Astrocyte (in vitro differentiated cells and primary cell): ENCODE measurements around the gene SFSWAP. TPM values are rescaled to one million over a fixed set of nuclear protein-coding genes. Genes with fewer than 3 reads are reported as not detected.

Experiments
- DNase-seq: peaks from one replicate; pipeline ENCODE4 v3.0.0-alpha.2; 2010; ENCODE audit warnings: low read depth
- FAIRE-seq: peaks from 2 replicates; lab custom pipeline; 2011; peaks lifted over from hg19 to GRCh38; lab: Jason Lieb, UNC
- H2AFZ ChIP-seq: 2 replicates; pipeline ENCODE4 v1.6.0; 2012; ENCODE audit warnings: low read depth, low read length, inconsistent platforms
- H3K27ac ChIP-seq: 2 replicates; pipeline ENCODE4 v1.5.1; 2011; ENCODE audit warnings: low read depth, low read length, inconsistent platforms
- H3K27me3 ChIP-seq: 2 replicates; pipeline ENCODE4 v1.6.0; 2011; ENCODE audit warnings: low read length, inconsistent platforms; ENCODE audit not compliant: insufficient read depth
- H3K36me3 ChIP-seq: 2 replicates; pipeline ENCODE4 v1.5.1; 2011; ENCODE audit warnings: low read length, inconsistent platforms; ENCODE audit not compliant: insufficient read depth
- H3K4me1 ChIP-seq: 2 replicates; pipeline ENCODE4 v1.5.1; 2011; ENCODE audit warnings: low read length, inconsistent platforms; ENCODE audit not compliant: insufficient read depth
- H3K4me2 ChIP-seq: 2 replicates; pipeline ENCODE4 v1.6.0; 2012; ENCODE audit warnings: low read length, inconsistent platforms
- H3K4me3 ChIP-seq: 2 replicates; pipeline ENCODE4 v1.5.1; 2011; ENCODE audit warnings: low read depth, mild to moderate bottlenecking, low read length, inconsistent platforms; ENCODE audit not compliant: insufficient read depth
- H3K79me2 ChIP-seq: 2 replicates; pipeline ENCODE4 v1.6.0; 2012; ENCODE audit warnings: mild to moderate bottlenecking, low read length, inconsistent platforms; ENCODE audit not compliant: insufficient read depth
- H3K9ac ChIP-seq: 2 replicates; pipeline ENCODE4 v1.6.0; 2012; ENCODE audit warnings: mild to moderate bottlenecking, low read length, inconsistent platforms
- H3K9me3 ChIP-seq: 2 replicates; pipeline ENCODE4 v1.5.1; 2012; ENCODE audit warnings: low read depth, mild to moderate bottlenecking, low read length, inconsistent platforms; ENCODE audit not compliant: insufficient read depth
- H4K20me1 ChIP-seq: 2 replicates; pipeline ENCODE4 v1.6.0; 2012; ENCODE audit warnings: low read length, inconsistent platforms; ENCODE audit not compliant: insufficient read depth
- H3K27ac Mint-ChIP-seq: one replicate; pipeline ENCODE4 v1.8.0; 2021; ENCODE audit warnings: mild to moderate bottlenecking, mixed read lengths; ENCODE audit not compliant: unreplicated experiment
- H3K27me3 Mint-ChIP-seq: one replicate; pipeline ENCODE4 v1.8.0; 2021; ENCODE audit warnings: low read depth, mixed read lengths; ENCODE audit not compliant: unreplicated experiment
- H3K36me3 Mint-ChIP-seq: one replicate; pipeline ENCODE4 v1.8.0; 2021; ENCODE audit warnings: low read depth, mixed read lengths; ENCODE audit not compliant: unreplicated experiment
- H3K4me1 Mint-ChIP-seq: one replicate; pipeline ENCODE4 v1.8.0; 2021; ENCODE audit warnings: low read depth, mixed read lengths; ENCODE audit not compliant: unreplicated experiment
- H3K4me3 Mint-ChIP-seq: one replicate; pipeline ENCODE4 v1.8.0; 2021; ENCODE audit warnings: mild to moderate bottlenecking, moderate library complexity, mixed read lengths; ENCODE audit not compliant: unreplicated experiment
- H3K9me3 Mint-ChIP-seq: one replicate; pipeline ENCODE4 v1.8.0; 2021; ENCODE audit warnings: mild to moderate bottlenecking, mixed read lengths; ENCODE audit not compliant: unreplicated experiment
- CTCF ChIP-seq: IDR thresholded peaks from 2 replicates; pipeline ENCODE4 v1.5.1; 2011; ENCODE audit warnings: low read depth, mild to moderate bottlenecking, inconsistent platforms, low read length, moderate library complexity; ENCODE audit not compliant: insufficient read depth
- EZH2 ChIP-seq: IDR thresholded peaks from 2 replicates; pipeline ENCODE4 v1.6.1; 2012; ENCODE audit warnings: mild to moderate bottlenecking, low read length, inconsistent platforms; ENCODE audit not compliant: insufficient read depth
- total RNA-seq: library from RNA; stranded (reverse); gene quantifications from 2 replicates; pipeline ENCODE4 v1.2.1, GENCODE V29; 2021

The SFSWAP gene
- total RNA-seq, 1 donor from 2014 or later: 35.7 TPM

- FAIRE-seq (no peak), DNase-seq (no peak)
- no peak overlapping the region for H3K4me3 ChIP-seq
- no peak overlapping the region for H2AFZ ChIP-seq
- TF ChIP-seq CTCF (no peak), EZH2 (no peak)
- H3K79me2 ChIP-seq: no peaks in the 10 kb centered on the region
- H3K4me3 Mint-ChIP-seq: no peak overlapping the region
- H3K27me3 ChIP-seq: no peaks in the 10 kb centered on the region
- H3K4me2 ChIP-seq: no peak overlapping the region
- H3K4me1 Mint-ChIP-seq: no peaks in the 10 kb centered on the region
- H3K27me3 Mint-ChIP-seq: no peaks in the 10 kb centered on the region
- no peak overlapping the region for H3K9ac ChIP-seq
- no peaks in the 10 kb centered on the region for H3K36me3 ChIP-seq
- no peak overlapping the region for H3K27ac ChIP-seq
- peaks cover 9% of the 10 kb centered on the region for H4K20me1 ChIP-seq
- H3K9me3 Mint-ChIP-seq: no peaks in the 10 kb centered on the region
- H3K36me3 Mint-ChIP-seq: peaks cover 2% of the 10 kb centered on the region
- H3K9me3 ChIP-seq: no peaks in the 10 kb centered on the region
- no peak overlapping the region for H3K27ac Mint-ChIP-seq
- H3K4me1 ChIP-seq: no peaks in the 10 kb centered on the region
Observed at GRCh38 chr12:131840643-131841416, 129.9 kb downstream of the SFSWAP start.

- H3K4me1 ChIP-seq: no peaks in the 10 kb centered on the region
- H3K27me3 Mint-ChIP-seq: no peaks in the 10 kb centered on the region
- H2AFZ ChIP-seq: no peak overlapping the region
- no peaks in the 10 kb centered on the region for H3K27me3 ChIP-seq
- no peaks in the 10 kb centered on the region for H3K36me3 ChIP-seq
- FAIRE-seq (no peak), DNase-seq (no peak)
- H3K79me2 ChIP-seq: no peaks in the 10 kb centered on the region
- H3K36me3 Mint-ChIP-seq: peaks cover 2% of the 10 kb centered on the region
- no peak overlapping the region for H3K4me2 ChIP-seq
- no peaks in the 10 kb centered on the region for H3K9me3 Mint-ChIP-seq
- H3K4me3 Mint-ChIP-seq: no peak overlapping the region
- H3K27ac Mint-ChIP-seq: no peak overlapping the region
- H3K9ac ChIP-seq: no peak overlapping the region
- H3K27ac ChIP-seq: no peak overlapping the region
- TF ChIP-seq EZH2 (no peak), CTCF (no peak)
- no peak overlapping the region for H3K4me3 ChIP-seq
- no peaks in the 10 kb centered on the region for H3K4me1 Mint-ChIP-seq
- no peaks in the 10 kb centered on the region for H3K9me3 ChIP-seq
- H4K20me1 ChIP-seq: peaks cover 8% of the 10 kb centered on the region
Observed at GRCh38 chr12:131841547-131841946, 130.7 kb downstream of the SFSWAP start.

GRCh38 chr12:131842169-131842568, 131.3 kb downstream of the SFSWAP start:
- peaks cover 2% of the 10 kb centered on the region for H3K36me3 Mint-ChIP-seq
- Histone ChIP-seq H3K27me3 (no peaks in the 10 kb centered on the region), H4K20me1 (peaks cover 1% of the 10 kb centered on the region), H3K9ac (no peak overlapping the region), H3K4me1 (no peaks in the 10 kb centered on the region), H3K79me2 (no peaks in the 10 kb centered on the region), H3K27ac (no peak overlapping the region), H3K9me3 (no peaks in the 10 kb centered on the region), H3K4me2 (no peak overlapping the region), H2AFZ (no peak overlapping the region), H3K4me3 (no peak overlapping the region), H3K36me3 (no peaks in the 10 kb centered on the region)
- H3K4me3 Mint-ChIP-seq: no peak overlapping the region
- H3K27ac Mint-ChIP-seq: no peak overlapping the region
- no peaks in the 10 kb centered on the region for H3K9me3 Mint-ChIP-seq
- TF ChIP-seq EZH2 (no peak), CTCF (no peak)
- no peaks in the 10 kb centered on the region for H3K4me1 Mint-ChIP-seq
- H3K27me3 Mint-ChIP-seq: no peaks in the 10 kb centered on the region
- DNase-seq (no peak), FAIRE-seq (no peak)
